T-helper 17 cell (primary cell): Measurements from ENCODE around the gene FAT3. TPM values are rescaled to one million over a fixed set of nuclear protein-coding genes. Genes with fewer than 3 reads are reported as not detected.

Source experiments
- ATAC-seq: fragments of 150-1000 bp; cut with Tn5 transposase; 2 replicates; pipeline ENCODE4 v1.10.0; 2021; ENCODE audit warnings: mild to moderate bottlenecking, moderate library complexity
- DNase-seq, 3 donors: peaks; one replicate each; pipeline versions ENCODE4 v3.0.0 to v3.0.0-alpha.2; 2020 to 2021
- H3K9me3 ChIP-seq: one replicate; pipeline ENCODE4 v1.7.0; 2013; ENCODE audit warnings: low read length, mild to moderate bottlenecking; ENCODE audit not compliant: control insufficient read depth, poor library complexity, severe bottlenecking
- H3K27ac Mint-ChIP-seq: one replicate; pipeline ENCODE4 v1.8.0; 2022; ENCODE audit warnings: mild to moderate bottlenecking, moderate library complexity, mixed read lengths
- H3K27me3 Mint-ChIP-seq: one replicate; pipeline ENCODE4 v1.8.0; 2022; ENCODE audit warnings: mixed read lengths
- H3K36me3 Mint-ChIP-seq: one replicate; pipeline ENCODE4 v1.8.0; 2022; ENCODE audit warnings: low read depth, mixed read lengths
- H3K4me1 Mint-ChIP-seq: one replicate; pipeline ENCODE4 v1.8.0; 2022; ENCODE audit warnings: mild to moderate bottlenecking, mixed read lengths
- H3K4me3 Mint-ChIP-seq: one replicate; pipeline ENCODE4 v1.8.0; 2022; ENCODE audit warnings: mild to moderate bottlenecking, moderate library complexity, mixed read lengths
- total RNA-seq, 4 donors: library from RNA in 2 of 4; stranded (reverse) in 2 of 4; gene quantifications; one replicate each; pipeline ENCODE4 v1.2.3 and lab custom pipeline; 2022 to 2026

FAT3 gene
- total RNA-seq (not detected), total RNA-seq (lab: John Stamatoyannopoulos, UW) (0 to 1.6 reads per million in 2 donors)

GRCh38 chr11:92224407-92225124 lies at the start of gene FAT3:
Gene FAT3 (plus strand): TSS chr11:92224818. CDS start chr11:92352113, 127,295 bp downstream.
- Mint-ChIP-seq H3K27me3 (peaks cover 47% of the 10 kb centered on the region), H3K4me1 (peaks cover 5% of the 10 kb centered on the region), H3K36me3 (peaks cover 3% of the 10 kb centered on the region), H3K4me3 (peak within 1 kb of the TSS; percentile 21), H3K27ac (no peak within 1 kb of the TSS)
- no peak for DNase-seq
- no peak for ATAC-seq
- no peaks in the 10 kb centered on the region for H3K9me3 ChIP-seq

DNA sequence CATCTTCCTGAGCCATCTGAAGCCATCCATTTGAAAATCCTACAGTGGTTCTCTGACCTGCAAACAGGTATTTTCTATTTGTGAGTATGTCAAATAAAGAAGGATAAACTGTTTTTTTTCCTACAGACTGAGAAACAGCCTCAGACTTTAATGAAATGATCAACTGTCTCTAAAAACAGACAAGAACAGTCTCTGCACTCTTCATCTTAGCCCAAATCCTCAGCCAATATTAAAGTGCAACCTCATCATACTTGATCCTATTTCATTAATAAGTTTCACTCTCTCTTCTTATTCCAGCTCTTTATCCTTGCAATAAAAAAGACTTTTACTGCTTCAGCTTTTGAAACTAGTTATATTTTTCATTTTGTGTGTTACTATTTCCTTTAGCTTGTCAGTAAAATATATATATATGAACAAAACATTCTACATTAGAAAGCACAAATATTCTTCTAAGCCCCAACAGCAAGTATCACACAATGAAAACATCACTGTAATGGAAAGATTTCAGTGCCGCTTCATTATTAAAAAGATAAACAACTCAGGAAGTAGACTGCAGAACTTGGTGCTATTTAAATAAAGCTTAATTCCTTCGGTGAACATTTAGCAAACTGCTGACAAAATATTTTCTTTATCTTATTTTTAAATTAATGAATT lies 45.5 kb upstream of the FAT3 start:
- Mint-ChIP-seq H3K27ac (no peak overlapping the region), H3K27me3 (no peaks in the 10 kb centered on the region), H3K4me1 (no peaks in the 10 kb centered on the region), H3K36me3 (no peaks in the 10 kb centered on the region), H3K4me3 (no peak overlapping the region)
- no peak for DNase-seq
- H3K9me3 ChIP-seq: no peaks in the 10 kb centered on the region
- no peak for ATAC-seq

GRCh38 chr11:92180226-92180625 lies 44.4 kb upstream of the FAT3 start:
- no peaks in the 10 kb centered on the region for H3K9me3 ChIP-seq
- Mint-ChIP-seq H3K4me3 (no peak overlapping the region), H3K36me3 (no peaks in the 10 kb centered on the region), H3K4me1 (no peaks in the 10 kb centered on the region), H3K27ac (no peak overlapping the region), H3K27me3 (no peaks in the 10 kb centered on the region)
- ATAC-seq: no peak
- no peak for DNase-seq

DNA sequence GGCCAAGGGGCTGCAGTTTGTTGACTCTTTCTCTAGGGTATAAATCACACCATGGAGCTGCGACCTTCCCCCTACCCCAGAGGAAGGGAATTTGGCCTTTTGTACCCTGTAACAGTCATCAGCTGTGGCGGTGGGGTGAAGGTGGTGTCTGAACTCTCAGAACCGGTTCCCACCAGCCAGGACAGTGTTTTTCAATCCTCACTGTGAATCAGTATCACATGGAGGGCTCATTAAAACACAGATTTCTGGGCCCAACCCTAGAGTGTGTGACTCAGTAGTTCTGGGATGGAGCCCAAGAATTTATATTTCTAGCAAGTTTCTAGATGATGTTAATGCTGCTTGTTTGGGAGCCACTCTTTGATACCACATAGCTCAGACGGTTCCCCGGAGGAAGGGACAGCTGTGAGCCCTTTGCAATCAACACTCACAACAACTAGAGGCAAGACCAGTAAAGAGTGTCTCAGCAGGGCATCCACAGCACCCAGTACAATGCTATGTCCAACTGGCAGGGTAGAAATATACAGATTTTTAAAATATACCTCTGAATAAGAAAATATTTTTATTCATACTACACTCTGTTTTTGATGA lies 43.9 kb upstream of the FAT3 start:
- ATAC-seq: no peak

DNA sequence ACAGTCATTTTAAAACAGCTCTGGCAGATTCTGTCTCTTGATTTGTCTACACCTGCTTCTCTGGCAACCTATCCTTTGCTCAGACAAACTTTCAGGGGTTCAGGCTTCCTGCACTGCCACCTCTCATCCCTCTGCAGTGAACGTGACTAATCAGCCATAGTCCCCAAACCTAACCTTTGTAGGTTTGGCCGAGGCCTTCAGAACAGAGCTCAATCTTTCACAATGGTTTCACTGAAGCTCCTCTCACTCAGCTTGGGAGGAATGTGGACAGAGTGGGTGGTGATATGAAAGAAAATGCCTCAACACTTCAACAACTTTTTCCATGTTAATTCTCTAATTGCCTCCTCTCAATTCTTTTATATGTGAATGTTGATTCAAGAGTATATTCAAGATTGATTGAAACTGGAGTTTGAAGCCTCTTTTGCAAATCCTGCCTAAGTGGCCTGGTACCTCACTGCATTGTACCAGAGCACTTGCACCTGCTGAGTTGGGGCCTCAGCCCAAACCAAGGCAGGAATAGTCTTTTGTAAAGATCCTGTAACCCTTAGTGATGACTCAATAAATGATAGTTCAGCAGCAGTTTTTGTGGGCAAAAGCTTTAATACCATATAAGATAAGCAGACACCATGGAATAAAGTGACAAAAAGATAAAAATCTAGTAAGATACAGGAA lies 33.9 kb upstream of the FAT3 start:
- H3K4me3 Mint-ChIP-seq: no peak overlapping the region
- H3K9me3 ChIP-seq: no peaks in the 10 kb centered on the region
- H3K4me1 Mint-ChIP-seq: no peaks in the 10 kb centered on the region
- H3K27me3 Mint-ChIP-seq: no peaks in the 10 kb centered on the region
- ATAC-seq (no peak), DNase-seq (no peak)
- no peak overlapping the region for H3K27ac Mint-ChIP-seq
- H3K36me3 Mint-ChIP-seq: no peaks in the 10 kb centered on the region

More for the DNA sequence above, 43.9 kb upstream of the FAT3 start:
- Mint-ChIP-seq H3K4me3 (no peak overlapping the region), H3K36me3 (no peaks in the 10 kb centered on the region), H3K4me1 (no peaks in the 10 kb centered on the region), H3K27ac (no peak overlapping the region), H3K27me3 (no peaks in the 10 kb centered on the region)
- no peak for DNase-seq
- H3K9me3 ChIP-seq: no peaks in the 10 kb centered on the region

DNA sequence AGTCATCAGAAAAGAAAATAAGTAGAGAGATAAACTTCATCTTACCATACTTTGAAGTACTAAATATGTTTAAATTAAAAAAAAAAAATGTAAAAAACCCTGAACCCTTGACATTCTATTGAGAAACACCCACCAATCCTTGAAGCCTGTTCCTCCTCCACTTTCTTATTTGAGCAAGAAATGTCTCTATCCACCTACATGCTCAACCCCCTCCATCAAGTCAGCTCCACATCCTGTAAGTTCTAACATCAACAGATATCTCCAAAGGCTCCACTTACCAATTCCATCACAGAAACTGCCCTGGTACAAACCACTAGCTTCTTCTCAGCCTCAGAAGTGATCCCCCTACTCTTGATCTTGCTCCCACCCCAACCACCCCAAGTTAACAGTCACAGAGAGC lies 32.5 kb upstream of the FAT3 start:
- no peaks in the 10 kb centered on the region for H3K9me3 ChIP-seq
- no peak overlapping the region for H3K27ac Mint-ChIP-seq
- H3K36me3 Mint-ChIP-seq: no peaks in the 10 kb centered on the region
- no peaks in the 10 kb centered on the region for H3K4me1 Mint-ChIP-seq
- no peak overlapping the region for H3K4me3 Mint-ChIP-seq
- no peaks in the 10 kb centered on the region for H3K27me3 Mint-ChIP-seq
- DNase-seq (no peak), ATAC-seq (no peak)

DNA sequence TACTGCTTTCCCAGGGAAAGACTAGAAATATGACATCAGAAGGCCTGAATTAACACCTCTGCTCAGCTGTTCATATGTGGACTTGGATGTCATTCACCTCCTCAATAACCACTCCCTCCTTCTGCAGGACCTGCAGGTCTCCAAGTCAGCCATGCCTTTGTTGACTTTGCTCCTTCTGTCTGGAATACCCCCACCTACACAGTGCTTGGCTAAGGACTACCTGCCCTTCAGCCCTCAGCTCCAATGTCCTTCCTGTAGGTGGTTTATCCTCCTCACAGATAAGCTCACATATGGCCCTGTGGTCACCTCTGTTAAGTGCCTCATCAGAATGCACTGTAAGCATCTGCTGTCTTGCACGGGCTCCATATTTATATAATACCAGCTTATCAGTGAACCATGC lies 26.4 kb upstream of the FAT3 start:
- no peaks in the 10 kb centered on the region for H3K4me1 Mint-ChIP-seq
- H3K27ac Mint-ChIP-seq: no peak overlapping the region
- H3K36me3 Mint-ChIP-seq: no peaks in the 10 kb centered on the region
- H3K4me3 Mint-ChIP-seq: no peak overlapping the region
- ATAC-seq: no peak
- no peaks in the 10 kb centered on the region for H3K9me3 ChIP-seq
- no peaks in the 10 kb centered on the region for H3K27me3 Mint-ChIP-seq
- no peak for DNase-seq

DNA sequence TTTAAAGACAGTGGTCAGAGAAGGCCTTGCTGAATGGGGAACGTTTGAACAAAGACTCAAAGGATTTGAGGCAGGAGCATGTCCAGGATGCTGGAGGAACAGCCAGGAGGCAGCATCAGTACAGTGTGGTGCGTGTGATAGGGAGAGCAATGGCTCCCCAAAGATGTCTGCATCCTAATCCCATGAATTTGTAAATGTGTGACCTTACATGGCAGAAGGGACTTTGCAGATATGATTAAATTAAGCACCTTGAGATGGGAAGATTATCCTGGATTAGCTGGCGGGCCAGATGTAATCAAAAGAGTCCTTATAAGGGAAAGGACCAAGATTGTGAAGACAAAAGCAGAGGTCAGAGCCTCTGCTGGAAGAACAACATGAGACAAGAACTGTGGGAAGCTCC lies 24.6 kb upstream of the FAT3 start:
- no peak overlapping the region for H3K27ac Mint-ChIP-seq
- no peaks in the 10 kb centered on the region for H3K27me3 Mint-ChIP-seq
- no peaks in the 10 kb centered on the region for H3K4me1 Mint-ChIP-seq
- no peaks in the 10 kb centered on the region for H3K9me3 ChIP-seq
- no peak overlapping the region for H3K4me3 Mint-ChIP-seq
- no peaks in the 10 kb centered on the region for H3K36me3 Mint-ChIP-seq
- no peak for ATAC-seq
- no peak for DNase-seq

DNA sequence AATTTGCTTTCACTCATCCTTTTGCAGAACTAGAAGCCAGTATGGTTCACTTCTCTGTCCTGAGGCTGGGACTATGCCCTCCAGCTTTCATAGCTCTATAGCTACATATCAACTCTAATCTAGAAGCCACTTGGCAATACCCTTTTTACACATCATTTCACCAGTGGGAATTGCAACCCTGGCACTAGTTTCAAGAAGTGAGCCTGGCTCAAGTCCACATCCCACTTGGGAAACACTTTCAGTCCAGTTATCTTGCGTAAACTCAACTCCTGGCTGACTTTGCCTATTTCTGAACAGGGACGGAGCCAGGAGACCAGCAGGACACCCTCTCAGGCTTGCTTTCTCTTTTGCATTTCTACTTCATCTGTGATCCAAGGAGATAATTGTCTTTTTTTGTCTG lies 19.9 kb upstream of the FAT3 start:
- H3K4me3 Mint-ChIP-seq: no peak overlapping the region
- no peaks in the 10 kb centered on the region for H3K4me1 Mint-ChIP-seq
- H3K27me3 Mint-ChIP-seq: no peaks in the 10 kb centered on the region
- no peak overlapping the region for H3K27ac Mint-ChIP-seq
- DNase-seq (no peak), ATAC-seq (no peak)
- no peaks in the 10 kb centered on the region for H3K9me3 ChIP-seq
- H3K36me3 Mint-ChIP-seq: no peaks in the 10 kb centered on the region

DNA sequence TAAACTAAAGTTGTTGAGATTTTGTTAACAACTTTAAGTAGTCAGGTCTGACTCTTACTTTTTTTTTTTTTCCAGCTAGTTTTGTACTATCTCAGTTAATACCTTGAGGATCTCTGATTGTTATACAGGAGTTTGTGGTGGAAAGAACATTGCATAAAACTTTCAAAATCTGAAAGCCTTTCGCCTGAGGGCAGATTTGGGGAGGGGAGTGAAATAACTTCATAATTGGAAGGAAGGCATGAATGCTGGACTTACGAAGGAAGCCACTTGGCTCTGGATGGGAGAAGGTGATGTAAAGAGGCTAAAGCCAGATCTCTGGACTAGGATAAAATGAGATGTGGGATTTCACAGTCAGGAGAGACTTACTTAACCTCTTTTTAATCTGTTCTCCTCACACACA lies 18.2 kb upstream of the FAT3 start:
- no peak for DNase-seq
- Mint-ChIP-seq H3K27ac (no peak overlapping the region), H3K36me3 (no peaks in the 10 kb centered on the region), H3K4me1 (no peaks in the 10 kb centered on the region), H3K27me3 (no peaks in the 10 kb centered on the region), H3K4me3 (no peak overlapping the region)
- no peak for ATAC-seq
- H3K9me3 ChIP-seq: no peaks in the 10 kb centered on the region

DNA sequence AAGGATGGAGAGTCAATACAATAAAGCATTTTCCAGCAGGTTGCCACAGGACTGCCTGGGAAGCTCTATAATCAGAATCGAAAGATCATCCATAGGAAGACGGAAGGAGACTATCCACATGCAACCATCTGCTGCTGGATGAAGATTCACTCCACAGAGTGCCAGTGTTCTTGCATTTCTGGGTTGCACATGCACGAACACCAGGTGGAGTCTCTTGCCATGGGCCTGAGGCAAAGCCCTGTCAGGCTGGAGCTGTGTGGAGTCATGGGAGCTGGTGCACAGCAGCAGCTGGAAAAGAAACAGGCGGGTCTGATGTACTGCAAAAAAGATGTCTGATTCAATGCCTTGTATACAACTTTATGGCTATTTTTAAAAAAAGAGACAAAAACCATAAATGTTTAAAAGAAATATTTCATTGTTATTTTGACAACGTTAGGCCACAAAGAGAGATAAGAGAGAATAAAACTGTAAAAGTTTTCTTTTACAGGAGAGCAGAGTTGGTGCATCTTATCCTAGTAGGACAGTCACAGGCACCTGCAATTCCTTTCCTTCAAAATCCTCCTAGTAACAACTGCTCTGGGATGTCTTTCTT lies 12.9 kb upstream of the FAT3 start:
- H3K27me3 Mint-ChIP-seq: no peaks in the 10 kb centered on the region
- DNase-seq: no peak
- H3K9me3 ChIP-seq: no peaks in the 10 kb centered on the region
- no peak overlapping the region for H3K27ac Mint-ChIP-seq
- no peaks in the 10 kb centered on the region for H3K36me3 Mint-ChIP-seq
- no peak overlapping the region for H3K4me3 Mint-ChIP-seq
- H3K4me1 Mint-ChIP-seq: no peaks in the 10 kb centered on the region
- ATAC-seq: no peak

DNA sequence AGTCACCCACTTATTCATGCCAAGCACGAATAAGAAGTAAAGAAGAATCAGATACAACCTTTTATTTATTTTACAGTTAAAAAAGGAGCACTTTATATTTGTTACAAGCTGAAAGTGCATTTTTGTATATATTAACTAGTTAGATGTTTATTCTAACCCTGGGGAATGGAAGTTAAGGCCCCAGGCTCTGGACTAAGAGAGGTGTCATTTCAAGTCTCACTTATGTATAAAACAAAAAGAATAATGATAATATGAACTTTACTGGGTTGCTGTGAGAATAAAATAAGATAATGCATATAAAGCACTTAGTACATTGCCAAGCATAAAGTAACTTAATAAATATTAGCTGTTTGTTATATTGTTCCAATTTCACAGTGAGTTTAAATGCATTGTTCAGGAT lies 12.1 kb upstream of the FAT3 start:
- H3K4me3 Mint-ChIP-seq: no peak overlapping the region
- H3K27me3 Mint-ChIP-seq: no peaks in the 10 kb centered on the region
- DNase-seq (no peak), ATAC-seq (no peak)
- H3K36me3 Mint-ChIP-seq: no peaks in the 10 kb centered on the region
- H3K9me3 ChIP-seq: no peaks in the 10 kb centered on the region
- H3K27ac Mint-ChIP-seq: no peak overlapping the region
- no peaks in the 10 kb centered on the region for H3K4me1 Mint-ChIP-seq

DNA sequence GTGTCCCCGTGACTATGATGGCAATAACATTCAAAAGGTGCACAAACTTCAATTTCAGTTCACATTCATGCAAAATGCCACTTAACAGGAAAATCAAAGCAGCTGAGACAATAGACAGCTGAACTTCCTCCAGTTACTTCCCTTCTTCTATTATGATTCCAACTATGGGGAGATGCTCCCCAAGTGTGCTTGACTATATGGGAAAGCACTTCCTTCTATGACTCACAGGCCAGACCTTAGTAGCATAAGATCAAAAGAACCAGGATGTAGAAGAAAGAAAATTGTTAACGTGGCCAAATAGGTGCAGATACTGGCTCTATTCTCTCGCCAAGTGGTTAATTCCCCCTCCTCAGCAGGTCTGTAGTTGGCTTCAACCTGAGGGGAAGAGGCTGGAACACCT lies 7.8 kb upstream of the FAT3 start:
- Mint-ChIP-seq H3K27ac (no peak overlapping the region), H3K27me3 (no peaks in the 10 kb centered on the region), H3K4me3 (no peak overlapping the region), H3K36me3 (no peaks in the 10 kb centered on the region), H3K4me1 (no peaks in the 10 kb centered on the region)
- ATAC-seq: no peak
- no peaks in the 10 kb centered on the region for H3K9me3 ChIP-seq
- DNase-seq: no peak
